H9 (cell line): ENCODE data around the gene MAD1L1. TPM values are rescaled to one million over a fixed set of nuclear protein-coding genes. Genes with fewer than 3 reads are reported as not detected.
A peak's percentile ranks its signal among the peaks of the same experiment; 100 is the strongest.

Experiments used
- DNase-seq: peaks from one replicate; pipeline ENCODE4 v3.0.0-alpha.2; 2017
- H2AFZ ChIP-seq: one replicate; pipeline ENCODE4 v1.6.1; 2013; ENCODE audit warnings: mild to moderate bottlenecking, low read length, control low read depth, moderate library complexity
- H2AK5ac ChIP-seq: 2 replicates; pipeline ENCODE4 v1.6.1; 2013; ENCODE audit warnings: low read length, control low read depth, mixed read lengths; ENCODE audit not compliant: insufficient read length
- H2BK120ac ChIP-seq: one replicate; pipeline ENCODE4 v1.6.1; 2013; ENCODE audit warnings: low read depth, mild to moderate bottlenecking, low read length, control low read depth, inconsistent platforms; ENCODE audit not compliant: poor library complexity, severe bottlenecking
- H2BK12ac ChIP-seq: 2 replicates; pipeline ENCODE4 v1.6.1; 2013; ENCODE audit warnings: low read length, control low read depth, mixed read lengths, low read depth; ENCODE audit not compliant: insufficient read length
- H2BK15ac ChIP-seq: 2 replicates; pipeline ENCODE4 v1.6.1; 2013; ENCODE audit warnings: low read depth, low read length, control low read depth
- H2BK20ac ChIP-seq: one replicate; pipeline ENCODE4 v1.6.1; 2013; ENCODE audit warnings: low read depth, mild to moderate bottlenecking, low read length, control low read depth, inconsistent platforms; ENCODE audit not compliant: poor library complexity, severe bottlenecking
- H2BK5ac ChIP-seq: 2 replicates; pipeline ENCODE4 v1.6.1; 2013; ENCODE audit warnings: low read length, control low read depth, mixed read lengths; ENCODE audit not compliant: insufficient read length
- H3K14ac ChIP-seq: 2 replicates; pipeline ENCODE4 v1.6.1; 2013; ENCODE audit warnings: low read length, control low read depth; ENCODE audit not compliant: insufficient read depth
- H3K18ac ChIP-seq: 2 replicates; pipeline ENCODE4 v1.6.1; 2013; ENCODE audit warnings: low read depth, mild to moderate bottlenecking, mixed read lengths, low read length, control low read depth; ENCODE audit not compliant: insufficient read length
- H3K23ac ChIP-seq: 2 replicates; pipeline ENCODE4 v1.6.1; 2013; ENCODE audit warnings: low read length, control low read depth, mixed read lengths, low read depth; ENCODE audit not compliant: insufficient read length
- H3K23me2 ChIP-seq: 2 replicates; pipeline ENCODE4 v1.6.1; 2013; ENCODE audit warnings: low read depth, mild to moderate bottlenecking, mixed read lengths, low read length, control low read depth; ENCODE audit not compliant: insufficient read length, poor library complexity, severe bottlenecking
- H3K27ac ChIP-seq: 2 replicates; pipeline ENCODE4 v1.5.1; 2013; ENCODE audit warnings: low read length, control low read depth, mixed read lengths, low read depth; ENCODE audit not compliant: insufficient read length
- H3K27me3 ChIP-seq: 2 replicates; pipeline ENCODE4 v1.6.1; 2013; ENCODE audit warnings: low read length, control low read depth, inconsistent platforms; ENCODE audit not compliant: insufficient read depth
- H3K4ac ChIP-seq: 2 replicates; pipeline ENCODE4 v1.6.1; 2013; ENCODE audit warnings: low read depth, mild to moderate bottlenecking, control low read depth, inconsistent platforms, low read length, moderate library complexity
- H3K4me1 ChIP-seq: 2 replicates; pipeline ENCODE4 v1.6.1; 2013; ENCODE audit warnings: low read length, control low read depth, inconsistent platforms; ENCODE audit not compliant: insufficient read depth
- H3K4me2 ChIP-seq: 2 replicates; pipeline ENCODE4 v1.6.1; 2013; ENCODE audit warnings: low read length, control low read depth, mixed read lengths; ENCODE audit not compliant: insufficient read length, insufficient read depth
- H3K56ac ChIP-seq: 2 replicates; pipeline ENCODE4 v1.6.1; 2013; ENCODE audit warnings: low read depth, mild to moderate bottlenecking, mixed read lengths, low read length, control low read depth; ENCODE audit not compliant: insufficient read length
- H3K79me1 ChIP-seq: 2 replicates; pipeline ENCODE4 v1.6.1; 2013; ENCODE audit warnings: low read depth, mild to moderate bottlenecking, moderate library complexity, low read length, control low read depth, inconsistent platforms; ENCODE audit not compliant: insufficient read depth, poor library complexity, severe bottlenecking
- H3K79me2 ChIP-seq: 2 replicates; pipeline ENCODE4 v1.6.1; 2013; ENCODE audit warnings: low read length, control low read depth, inconsistent platforms; ENCODE audit not compliant: insufficient read depth
- H3K9ac ChIP-seq: 2 replicates; pipeline ENCODE4 v1.6.1; 2013; ENCODE audit warnings: low read length, control low read depth, mixed read lengths; ENCODE audit not compliant: insufficient read length; ENCODE audit errors: extremely low read depth
- H3K9me3 ChIP-seq: one replicate; pipeline ENCODE4 v1.6.1; 2013; ENCODE audit warnings: low read depth, low read length, inconsistent platforms; ENCODE audit not compliant: control insufficient read depth
- H3T11ph ChIP-seq: one replicate; pipeline ENCODE4 v1.6.1; 2013; ENCODE audit warnings: mild to moderate bottlenecking, low read length, control low read depth, inconsistent platforms
- H4K20me1 ChIP-seq: one replicate; pipeline ENCODE4 v1.6.1; 2013; ENCODE audit not compliant: control insufficient read depth, insufficient read length, insufficient read depth
- H4K5ac ChIP-seq: 2 replicates; pipeline ENCODE4 v1.6.1; 2013; ENCODE audit warnings: low read depth, mild to moderate bottlenecking, mixed read lengths, low read length, control low read depth; ENCODE audit not compliant: insufficient read length
- H4K8ac ChIP-seq: replicated peaks from 2 replicates; pipeline ENCODE4 v1.6.1; 2013; ENCODE audit warnings: low read length, control low read depth, mixed read lengths, low read depth; ENCODE audit not compliant: insufficient read length
- H4K91ac ChIP-seq: 2 replicates; pipeline ENCODE4 v1.6.1; 2013; ENCODE audit warnings: low read depth, mild to moderate bottlenecking, moderate library complexity, mixed read lengths, low read length, control low read depth; ENCODE audit not compliant: insufficient read length
- H3K27ac Mint-ChIP-seq, 3 experiments: 2 replicates in 2 of 3; 3 replicates in 1 of 3; pipeline ENCODE4 v1.8.0; 2020 to 2021; ENCODE audit warnings: mixed read lengths in 3 of 3, mild to moderate bottlenecking in 1 of 3, moderate library complexity in 1 of 3
- H3K27me3 Mint-ChIP-seq: 2 replicates; pipeline ENCODE4 v1.8.0; 2021; ENCODE audit warnings: low read depth, mild to moderate bottlenecking, moderate library complexity, mixed read lengths
- H3K36me3 Mint-ChIP-seq, 3 experiments: 2 replicates in 2 of 3; 3 replicates in 1 of 3; pipeline ENCODE4 v1.8.0; 2020 to 2021; ENCODE audit warnings: low read depth in 3 of 3, mixed read lengths in 3 of 3; ENCODE audit not compliant: insufficient read depth in 1 of 3
- H3K4me1 Mint-ChIP-seq, 2 experiments: 2 replicates each; pipeline ENCODE4 v1.8.0; 2020; ENCODE audit warnings: mixed read lengths in 2 of 2
- H3K4me3 Mint-ChIP-seq, 2 experiments: 2 replicates in 1 of 2; 3 replicates in 1 of 2; pipeline ENCODE4 v1.8.0; 2020 to 2021; ENCODE audit warnings: mild to moderate bottlenecking in 2 of 2, mixed read lengths in 2 of 2, moderate library complexity in 1 of 2
- H3K9me3 Mint-ChIP-seq, 2 experiments: 2 replicates in 1 of 2; 3 replicates in 1 of 2; pipeline ENCODE4 v1.8.0; 2020; ENCODE audit warnings: mild to moderate bottlenecking in 2 of 2, mixed read lengths in 2 of 2, moderate library complexity in 1 of 2
- WGBS: extraction: QIAGEN DNeasy Blood & Tissue Kit; methylation state at CpG from one replicate; pipeline ENCODE4 v1.1.7; 2013; ENCODE audit warnings: missing lambda C conversion rate, low lambda C conversion rate, mixed read lengths; ENCODE audit not compliant: insufficient read length; ENCODE audit errors: extremely low coverage; 5-methylcytosine and 5-hydroxymethylcytosine counted together
- total RNA-seq: library from RNA; stranded (reverse); gene quantifications from 2 replicates; pipeline ENCODE4 v1.2.1, GENCODE V29; 2021
- TF ChIP-seq, protein P1 (sequence below): fragments of 200-600 bp; sonication (generic); conservative IDR thresholded peaks from 3 replicates; pipeline ENCODE4 v1.8.0; 2021; ENCODE audit warnings: antibody characterized with exemption, mild to moderate bottlenecking

Gene MAD1L1
- total RNA-seq, 1 experiment from 2014 or later: 39.0 TPM

DNA sequence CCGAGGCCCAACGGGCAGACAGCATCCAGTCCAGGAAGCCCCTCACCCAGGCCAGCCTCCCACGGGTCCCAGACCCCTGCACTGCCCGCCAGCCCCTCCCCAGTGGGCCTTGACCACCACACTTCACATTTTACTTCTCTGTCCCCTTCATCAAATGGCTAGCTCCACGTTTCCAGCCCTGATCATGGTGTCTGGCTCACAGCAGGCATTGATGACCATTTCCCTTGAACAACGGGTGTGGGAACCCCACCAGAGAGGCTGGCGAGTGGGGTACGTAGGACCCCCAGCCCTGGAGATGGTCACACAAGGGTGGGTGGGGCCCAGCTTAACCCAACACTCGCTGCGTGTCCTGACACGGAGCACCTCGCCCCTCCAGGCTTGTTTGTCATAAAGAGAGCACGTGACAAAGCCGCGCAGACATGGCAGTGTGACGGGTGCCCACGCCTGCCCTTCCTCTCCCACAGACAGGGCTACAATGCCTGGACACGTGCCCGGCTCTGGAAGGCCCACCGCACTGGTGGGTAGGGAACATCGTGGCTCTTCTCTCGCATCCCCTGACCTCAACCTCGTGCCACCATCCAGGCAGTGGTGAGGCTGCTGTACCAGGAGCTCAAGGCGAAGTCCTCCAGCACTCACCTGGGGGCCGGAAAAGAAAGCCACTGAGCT, 267.7 kb downstream of the MAD1L1 start:
- Histone ChIP-seq H2BK5ac (no peak overlapping the region), H4K8ac (no peak overlapping the region), H3K14ac (no peak overlapping the region), H3K4ac (no peak overlapping the region), H4K91ac (no peak overlapping the region), H4K5ac (no peak overlapping the region), H3K23me2 (no peaks in the 10 kb centered on the region), H2BK12ac (no peak overlapping the region), H3K9ac (no peak overlapping the region), H2BK15ac (no peak overlapping the region), H3K27ac (no peak overlapping the region), H3K4me1 (no peaks in the 10 kb centered on the region), H2AFZ (no peak overlapping the region), H3K4me2 (no peak overlapping the region), H3K18ac (no peak overlapping the region), H3K9me3 (no peaks in the 10 kb centered on the region), H3K27me3 (no peaks in the 10 kb centered on the region), H3T11ph (no peak overlapping the region), H2BK120ac (no peak overlapping the region), H2AK5ac (no peak overlapping the region), H3K79me2 (no peaks in the 10 kb centered on the region), H3K79me1 (no peaks in the 10 kb centered on the region), H3K56ac (no peak overlapping the region), H3K23ac (no peak overlapping the region), H4K20me1 (no peaks in the 10 kb centered on the region), H2BK20ac (no peak overlapping the region)
- H3K27me3 Mint-ChIP-seq: no peaks in the 10 kb centered on the region
- H3K4me3 Mint-ChIP-seq: no peak overlapping the region
- 0 out of 4 replicates have a peak, but pooled peaks cover 0 to 4% of the 10 kb centered on the region in 2 experiments for H3K4me1 Mint-ChIP-seq
- peaks cover 14 to 29% (median 25%) of the 10 kb centered on the region in 3 experiments for H3K36me3 Mint-ChIP-seq
- no CpG with 5 or more reads among the region's 25 CpGs for WGBS
- H3K9me3 Mint-ChIP-seq: peaks cover 0 to 2% of the 10 kb centered on the region in 2 experiments; a peak in 1 of 5 replicates
- no peak for DNase-seq
- TF ChIP-seq, protein P1, sequence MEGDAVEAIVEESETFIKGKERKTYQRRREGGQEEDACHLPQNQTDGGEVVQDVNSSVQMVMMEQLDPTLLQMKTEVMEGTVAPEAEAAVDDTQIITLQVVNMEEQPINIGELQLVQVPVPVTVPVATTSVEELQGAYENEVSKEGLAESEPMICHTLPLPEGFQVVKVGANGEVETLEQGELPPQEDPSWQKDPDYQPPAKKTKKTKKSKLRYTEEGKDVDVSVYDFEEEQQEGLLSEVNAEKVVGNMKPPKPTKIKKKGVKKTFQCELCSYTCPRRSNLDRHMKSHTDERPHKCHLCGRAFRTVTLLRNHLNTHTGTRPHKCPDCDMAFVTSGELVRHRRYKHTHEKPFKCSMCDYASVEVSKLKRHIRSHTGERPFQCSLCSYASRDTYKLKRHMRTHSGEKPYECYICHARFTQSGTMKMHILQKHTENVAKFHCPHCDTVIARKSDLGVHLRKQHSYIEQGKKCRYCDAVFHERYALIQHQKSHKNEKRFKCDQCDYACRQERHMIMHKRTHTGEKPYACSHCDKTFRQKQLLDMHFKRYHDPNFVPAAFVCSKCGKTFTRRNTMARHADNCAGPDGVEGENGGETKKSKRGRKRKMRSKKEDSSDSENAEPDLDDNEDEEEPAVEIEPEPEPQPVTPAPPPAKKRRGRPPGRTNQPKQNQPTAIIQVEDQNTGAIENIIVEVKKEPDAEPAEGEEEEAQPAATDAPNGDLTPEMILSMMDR: no peak
- peak overlapping the region in 1 of 3 experiments; percentile 60; a peak in 1 of 7 replicates for H3K27ac Mint-ChIP-seq
